ENCODE measurements around the gene ANXA2R.
A peak's percentile ranks its signal among the peaks of the same experiment; 100 is the strongest.

- TF ChIP-seq CTCF (IDR thresholded peaks at IDR 0.05) (no peak), POLR2A (IDR thresholded peaks at IDR 0.05) (peak in 1 of 4 donors; percentile 21)
Measured at GRCh38 chr5:43041669-43042175, 1.6 kb upstream of the ANXA2R start.
